GM19023 (cell line): ENCODE data around the gene ADGRF4.

Source experiments
- ATAC-seq: cut with Tn5 transposase; IDR thresholded peaks from one replicate; pipeline ENCODE4 v1.9.1; 2021; ENCODE audit warnings: mild to moderate bottlenecking, moderate library complexity; ENCODE audit not compliant: unreplicated experiment

Gene ADGRF4, protein sequence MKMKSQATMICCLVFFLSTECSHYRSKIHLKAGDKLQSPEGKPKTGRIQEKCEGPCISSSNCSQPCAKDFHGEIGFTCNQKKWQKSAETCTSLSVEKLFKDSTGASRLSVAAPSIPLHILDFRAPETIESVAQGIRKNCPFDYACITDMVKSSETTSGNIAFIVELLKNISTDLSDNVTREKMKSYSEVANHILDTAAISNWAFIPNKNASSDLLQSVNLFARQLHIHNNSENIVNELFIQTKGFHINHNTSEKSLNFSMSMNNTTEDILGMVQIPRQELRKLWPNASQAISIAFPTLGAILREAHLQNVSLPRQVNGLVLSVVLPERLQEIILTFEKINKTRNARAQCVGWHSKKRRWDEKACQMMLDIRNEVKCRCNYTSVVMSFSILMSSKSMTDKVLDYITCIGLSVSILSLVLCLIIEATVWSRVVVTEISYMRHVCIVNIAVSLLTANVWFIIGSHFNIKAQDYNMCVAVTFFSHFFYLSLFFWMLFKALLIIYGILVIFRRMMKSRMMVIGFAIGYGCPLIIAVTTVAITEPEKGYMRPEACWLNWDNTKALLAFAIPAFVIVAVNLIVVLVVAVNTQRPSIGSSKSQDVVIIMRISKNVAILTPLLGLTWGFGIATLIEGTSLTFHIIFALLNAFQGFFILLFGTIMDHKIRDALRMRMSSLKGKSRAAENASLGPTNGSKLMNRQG

DNA sequence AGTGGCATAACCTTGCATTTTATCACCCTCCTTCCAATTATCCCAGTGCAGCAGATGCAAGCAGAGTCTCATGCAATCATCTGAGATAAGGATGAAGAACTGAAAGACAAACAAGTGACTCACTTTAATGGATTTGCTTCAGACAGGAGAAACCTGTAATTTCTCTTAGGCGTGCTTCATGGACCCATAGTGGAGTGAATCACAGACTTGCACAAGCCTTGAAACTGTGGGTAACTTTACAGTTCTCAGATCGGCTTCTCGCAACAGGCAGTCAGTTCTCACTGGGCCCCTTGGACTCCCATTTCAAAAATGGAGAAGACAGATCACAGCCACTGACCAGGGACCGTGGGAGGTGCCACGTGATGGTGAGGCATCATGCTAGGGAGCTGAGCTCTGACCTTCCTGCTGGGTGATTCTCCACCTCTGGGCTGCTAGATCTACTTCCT is at the start of gene ADGRF4:
ADGRF4 (plus strand) TSS at position 239 of the 446 bp plus-strand sequence. CDS start 8,666 bp downstream, outside the sequence.
- no peak for ATAC-seq

DNA sequence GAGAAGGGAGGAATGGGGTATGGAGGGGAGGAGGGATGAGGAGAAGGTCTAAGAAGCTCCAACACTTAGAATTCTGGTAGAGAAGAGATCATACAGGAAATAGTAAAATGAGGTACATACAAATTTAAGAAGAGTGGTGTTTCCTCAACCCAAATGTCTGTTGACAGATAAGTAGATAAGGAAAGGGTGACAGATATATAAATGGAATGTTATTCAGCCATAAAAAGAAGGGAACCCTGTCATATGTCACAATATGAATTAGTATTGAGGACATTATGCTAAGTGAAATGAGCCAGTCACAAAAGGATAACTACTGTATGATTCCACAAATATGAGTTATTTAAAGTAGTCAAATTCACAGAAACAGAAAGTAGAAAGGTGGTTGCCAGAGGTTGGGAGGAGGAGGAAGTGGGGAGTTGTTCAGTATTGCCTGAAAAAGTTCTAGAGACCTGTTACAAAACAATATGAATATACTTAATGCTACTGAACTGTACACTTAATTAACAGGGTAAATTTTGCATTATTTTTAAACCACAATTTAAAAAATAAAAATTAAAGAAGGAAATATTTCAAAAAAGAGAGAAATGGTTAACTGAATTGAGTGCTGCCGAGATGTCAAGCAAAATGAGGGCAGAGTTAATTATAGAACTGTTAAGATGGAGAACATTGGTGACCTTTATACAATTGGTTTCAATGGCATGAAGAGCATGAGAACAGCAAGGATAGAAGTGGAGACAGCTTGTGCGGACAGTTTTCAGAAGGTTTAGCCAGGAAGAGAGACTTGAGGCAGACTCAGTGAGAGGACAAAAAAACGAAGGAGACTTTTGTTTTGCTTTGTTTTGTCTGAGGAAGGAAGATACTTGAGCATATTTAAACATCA is 47.6 kb upstream of the ADGRF4 start:
- no peak for ATAC-seq

DNA sequence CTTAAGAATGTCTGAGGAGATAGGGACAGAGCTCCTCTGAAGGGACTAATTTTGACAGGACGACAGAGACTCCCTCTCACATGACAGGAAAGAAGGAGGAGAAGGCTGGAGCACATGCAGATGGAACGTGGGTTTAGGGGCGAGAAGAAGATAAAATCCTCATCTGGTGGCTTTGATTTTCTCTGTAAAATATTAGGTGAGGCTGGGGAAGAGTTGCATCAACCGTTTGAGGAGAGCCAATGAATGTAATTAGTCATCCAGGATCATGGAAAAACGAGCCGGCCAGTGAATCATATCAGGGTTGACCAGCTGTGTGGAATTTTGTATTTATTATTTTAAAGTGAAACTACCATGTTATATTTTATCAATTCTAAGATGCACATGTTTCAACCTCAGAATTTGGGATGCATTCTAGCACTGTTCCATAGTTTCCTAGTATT is 46.9 kb upstream of the ADGRF4 start:
- no peak for ATAC-seq

DNA sequence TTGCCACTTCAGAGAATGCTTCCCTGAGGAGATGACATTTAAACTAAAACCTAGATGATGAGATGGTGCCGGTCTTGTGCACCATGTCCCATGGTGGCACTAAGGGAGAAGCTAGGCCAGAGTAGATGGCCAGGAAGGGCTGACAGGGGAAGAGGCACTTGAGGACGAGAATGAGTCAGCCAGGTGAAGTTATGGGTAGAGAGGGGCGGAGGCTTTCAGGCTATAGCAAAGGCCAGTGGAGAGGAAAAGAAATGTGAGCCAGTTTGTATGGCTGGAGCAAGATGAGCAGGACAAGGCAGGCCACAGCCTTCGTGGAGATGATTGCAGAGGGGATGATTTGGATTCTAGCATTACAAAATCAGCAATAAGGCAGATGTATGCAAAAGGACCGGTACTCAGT is 44.7 kb upstream of the ADGRF4 start:
- ATAC-seq: no peak

DNA sequence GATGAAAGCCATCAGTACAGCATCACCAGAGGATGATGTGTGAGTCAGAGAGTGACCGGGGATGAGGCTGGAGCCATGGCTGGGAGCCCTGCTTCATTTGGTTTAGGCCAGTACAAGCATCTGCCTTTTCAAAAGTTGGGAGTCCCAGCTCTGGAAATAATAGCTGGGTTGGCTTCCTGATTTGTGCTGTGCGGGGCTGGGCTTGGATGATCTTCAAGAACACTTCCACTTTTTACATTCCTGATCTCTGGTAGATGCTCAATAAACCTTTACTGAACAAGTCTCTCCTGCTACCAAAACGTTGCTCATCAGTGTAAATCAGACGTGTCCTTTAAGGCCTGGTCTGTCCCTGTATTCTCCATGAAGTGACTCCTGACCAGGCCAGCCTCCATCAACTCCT is 44.1 kb upstream of the ADGRF4 start:
- ATAC-seq: no peak

DNA sequence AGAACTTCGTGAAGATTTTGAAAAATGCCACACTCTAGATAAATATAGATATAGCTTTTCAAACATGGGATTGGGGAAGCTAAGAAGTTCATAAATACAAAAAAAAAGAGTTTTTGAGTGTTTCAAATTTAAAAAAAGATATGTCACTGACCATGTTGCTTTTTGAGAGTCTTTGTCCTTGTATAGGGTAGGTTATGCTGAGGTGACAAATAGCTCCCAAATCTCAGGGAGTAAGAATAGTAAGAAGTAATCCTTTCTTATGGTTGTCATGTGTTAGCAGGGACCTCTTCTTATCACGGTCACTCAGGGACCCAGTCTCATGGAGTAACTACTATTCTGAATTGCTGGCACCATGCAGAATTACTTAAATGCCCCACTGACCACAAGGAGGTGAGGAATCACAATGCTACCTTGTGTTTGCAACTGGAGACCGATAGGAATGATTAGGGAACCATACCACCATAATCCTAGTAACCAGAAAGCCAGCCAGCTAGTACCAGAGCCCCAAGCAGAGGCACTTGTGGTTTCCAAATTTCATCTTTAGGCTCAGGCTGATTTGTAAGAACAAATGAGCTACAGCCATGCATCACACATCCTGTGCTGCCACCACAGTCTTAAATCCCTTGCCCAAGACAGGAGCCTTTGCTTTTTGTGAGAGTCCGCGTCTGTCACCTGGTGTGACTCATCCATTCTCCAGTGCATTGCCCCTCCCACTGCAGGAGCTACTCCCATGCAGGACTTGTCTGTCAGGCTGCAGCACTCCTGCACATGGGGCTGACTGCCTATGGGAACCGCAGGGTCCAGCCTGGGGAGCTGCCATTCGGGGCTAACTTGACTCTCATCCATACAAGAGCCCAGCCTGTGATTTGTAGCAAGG is 42.4 kb upstream of the ADGRF4 start:
- ATAC-seq: no peak

DNA sequence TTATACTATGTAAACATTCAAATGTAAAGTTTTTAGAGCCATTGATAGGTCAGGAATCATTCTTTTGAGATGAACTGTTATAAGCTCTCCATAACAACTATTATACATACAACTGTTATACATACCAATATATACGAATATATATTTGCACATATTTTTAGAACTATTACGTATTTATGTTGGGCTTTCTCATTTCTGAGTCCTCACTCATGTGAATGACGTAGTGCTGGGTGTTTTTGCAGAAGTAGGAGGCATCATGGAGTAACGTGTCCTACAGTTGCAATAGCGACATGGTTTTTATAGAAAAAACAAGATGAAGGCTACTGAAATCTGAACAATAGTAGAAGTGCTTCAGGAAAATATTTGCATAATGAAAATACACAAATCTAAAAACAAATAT is 36.4 kb upstream of the ADGRF4 start:
- no peak for ATAC-seq

DNA sequence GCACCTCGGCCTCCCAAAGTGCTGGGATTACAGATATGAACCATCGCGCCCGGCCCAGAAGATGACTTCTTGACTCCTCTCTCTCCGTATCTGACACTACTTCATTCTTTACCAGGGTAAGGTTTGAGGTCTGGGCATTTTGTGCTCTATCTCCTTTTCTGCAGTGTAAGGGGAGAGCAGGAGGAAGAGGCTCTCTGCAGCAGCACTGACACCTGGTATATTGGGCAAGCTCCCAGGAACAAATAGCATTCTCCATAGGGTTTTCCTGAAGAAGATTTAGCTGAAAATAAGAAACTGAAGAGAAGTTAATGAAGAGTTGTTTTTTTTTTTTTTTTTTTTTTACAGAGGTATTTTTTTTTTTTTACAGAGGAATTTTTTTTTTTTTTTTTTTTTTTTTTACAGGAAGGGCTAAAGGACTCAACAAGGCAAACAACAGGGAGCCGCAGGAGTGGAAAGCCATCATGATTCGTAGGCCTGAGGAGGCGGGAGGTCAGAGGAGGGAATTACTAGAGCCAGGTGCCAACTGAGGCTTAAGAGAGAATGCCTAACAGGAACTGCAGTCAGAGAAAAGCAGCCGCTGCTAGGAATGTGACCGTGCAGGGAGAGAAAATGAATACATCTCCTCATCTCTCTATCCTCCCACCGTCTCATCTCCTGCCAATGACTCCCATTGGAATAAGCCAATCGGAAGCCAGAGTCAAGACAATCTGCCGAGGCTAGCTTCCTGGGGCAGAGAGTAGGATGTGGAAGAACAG is 34.7 kb upstream of the ADGRF4 start:
- ATAC-seq: no peak

DNA sequence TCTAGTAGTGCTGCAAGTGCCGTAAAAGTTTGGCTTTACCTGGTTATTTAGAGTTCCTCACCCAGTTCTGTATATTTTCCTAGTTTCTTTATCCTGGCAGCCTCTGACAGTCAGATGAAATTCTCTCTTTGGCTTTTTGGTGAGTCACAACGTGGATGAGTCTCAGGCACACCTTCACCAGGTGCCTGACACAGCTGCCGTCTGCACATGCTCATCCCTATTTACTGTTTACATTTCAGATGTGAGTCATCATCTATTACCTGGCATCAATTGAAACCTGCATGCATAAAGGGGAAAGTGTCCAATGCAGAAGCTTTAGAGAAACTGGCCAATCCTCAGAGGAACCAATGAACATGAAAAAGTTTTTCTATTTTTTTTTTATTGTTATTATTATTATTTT is 33.3 kb upstream of the ADGRF4 start:
- no peak for ATAC-seq

DNA sequence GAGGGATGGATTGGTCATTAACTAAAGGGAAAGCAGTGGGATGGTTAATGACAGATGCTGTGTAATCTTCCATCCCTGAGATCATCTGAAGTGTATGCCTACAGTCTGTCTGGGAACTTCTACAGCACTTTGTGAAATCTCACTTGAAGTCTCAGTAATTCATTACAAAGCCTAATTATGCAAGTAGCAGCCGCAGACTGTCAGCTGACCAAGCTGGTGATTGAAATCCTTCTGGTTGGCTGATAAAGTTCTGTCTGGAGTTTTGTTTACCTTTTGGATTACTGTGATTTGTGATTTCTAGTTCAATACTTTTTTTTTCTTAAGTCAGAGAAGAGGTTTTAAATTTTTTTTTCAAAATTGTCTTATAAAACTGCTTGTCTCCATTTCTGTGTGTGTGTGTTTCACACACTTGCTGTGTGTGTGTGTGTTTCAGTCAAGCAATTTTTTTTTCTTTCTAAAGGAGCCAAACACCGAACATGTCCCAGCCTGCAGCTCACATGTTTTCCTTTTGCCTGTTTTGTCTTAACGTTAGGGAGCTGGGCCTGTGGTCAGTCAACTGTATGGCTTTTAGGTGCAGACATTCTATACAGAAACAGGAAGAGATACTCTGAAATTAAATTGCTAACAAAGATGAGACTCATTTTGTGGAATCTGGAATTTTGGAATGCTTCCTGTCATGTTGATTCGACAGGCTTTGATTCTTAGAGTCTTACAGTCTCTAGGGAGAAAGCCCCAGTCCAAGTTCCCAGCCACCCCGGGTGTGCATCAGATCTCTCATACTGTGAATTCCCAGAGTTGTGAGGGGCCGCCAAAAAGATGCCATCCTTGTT is 28.5 kb upstream of the ADGRF4 start:
- ATAC-seq: no peak

DNA sequence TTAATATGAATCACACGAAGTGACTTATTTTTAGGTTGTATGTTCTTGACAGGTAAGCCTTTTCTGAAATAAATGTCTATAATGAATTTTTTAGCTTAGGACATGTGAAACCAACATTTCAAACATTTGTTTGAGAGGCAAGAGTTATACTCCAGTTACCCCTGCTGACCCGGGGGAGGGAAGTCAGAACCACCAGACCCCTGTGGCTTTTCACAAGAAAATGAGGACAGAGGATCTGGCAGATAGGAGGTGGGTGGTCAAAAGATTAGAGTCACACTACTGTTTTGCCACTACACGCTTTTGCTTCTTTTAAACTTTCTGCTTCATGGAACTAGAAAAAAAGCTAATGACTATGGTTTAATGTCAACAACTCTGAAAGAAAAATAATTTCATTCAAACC is 27.5 kb upstream of the ADGRF4 start:
- ATAC-seq: no peak

DNA sequence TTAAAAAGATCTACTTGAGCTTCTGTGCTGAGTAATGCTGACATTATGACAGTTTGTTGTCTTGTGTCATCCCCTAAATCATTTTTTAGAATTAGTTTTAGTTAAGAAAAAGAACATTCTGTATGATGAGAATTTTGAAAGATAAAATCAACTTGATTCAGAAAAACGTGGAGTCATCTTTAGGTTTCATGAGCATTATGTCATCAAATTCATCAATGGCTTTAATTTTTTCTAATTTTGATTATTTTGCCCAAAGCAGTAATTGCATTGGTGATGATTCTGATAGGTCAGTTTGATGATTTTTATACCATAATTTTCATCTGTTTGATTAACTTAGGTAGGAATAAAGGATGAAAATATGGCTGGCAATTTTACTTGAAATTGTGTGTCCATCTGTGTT is 26.6 kb upstream of the ADGRF4 start:
- ATAC-seq: no peak

DNA sequence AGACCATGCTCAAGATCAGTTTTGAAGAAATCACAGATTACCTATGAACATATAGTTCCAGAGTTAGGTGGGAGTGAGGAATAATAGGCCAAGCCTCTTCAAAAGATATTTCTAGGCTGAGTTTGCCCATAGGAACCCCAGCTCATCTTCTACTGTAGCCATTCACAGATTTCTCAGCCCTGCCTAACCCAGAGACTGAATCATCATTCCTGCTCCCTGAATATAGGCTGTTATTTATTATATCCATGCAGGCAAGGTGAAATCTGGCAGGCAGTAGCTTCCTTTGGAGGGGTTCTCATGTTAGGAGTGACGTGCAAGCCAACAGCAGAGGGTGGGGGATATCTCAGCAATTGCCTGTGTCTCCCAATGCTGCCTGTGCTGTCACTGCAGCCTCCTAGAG is 25.6 kb upstream of the ADGRF4 start:
- no peak for ATAC-seq

DNA sequence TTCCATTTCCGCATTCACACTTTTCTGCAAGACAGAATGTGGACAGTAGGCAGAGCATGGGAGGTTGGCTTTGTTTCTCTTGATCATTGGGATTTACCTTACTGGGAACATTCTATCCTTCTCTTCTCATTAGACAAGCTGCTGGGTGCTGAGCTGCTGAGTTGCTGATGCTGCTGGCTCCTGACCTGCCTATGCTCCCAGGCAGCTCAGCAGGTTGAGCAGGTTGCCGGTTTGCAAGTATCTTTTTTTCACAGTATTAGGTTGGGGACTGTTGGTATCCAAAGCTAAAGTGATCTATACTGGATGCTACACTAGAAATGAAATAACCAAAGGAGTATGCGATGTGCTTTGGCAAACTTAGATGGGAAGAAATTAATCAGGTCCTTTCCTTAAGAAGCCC is 23.7 kb upstream of the ADGRF4 start:
- ATAC-seq: no peak

DNA sequence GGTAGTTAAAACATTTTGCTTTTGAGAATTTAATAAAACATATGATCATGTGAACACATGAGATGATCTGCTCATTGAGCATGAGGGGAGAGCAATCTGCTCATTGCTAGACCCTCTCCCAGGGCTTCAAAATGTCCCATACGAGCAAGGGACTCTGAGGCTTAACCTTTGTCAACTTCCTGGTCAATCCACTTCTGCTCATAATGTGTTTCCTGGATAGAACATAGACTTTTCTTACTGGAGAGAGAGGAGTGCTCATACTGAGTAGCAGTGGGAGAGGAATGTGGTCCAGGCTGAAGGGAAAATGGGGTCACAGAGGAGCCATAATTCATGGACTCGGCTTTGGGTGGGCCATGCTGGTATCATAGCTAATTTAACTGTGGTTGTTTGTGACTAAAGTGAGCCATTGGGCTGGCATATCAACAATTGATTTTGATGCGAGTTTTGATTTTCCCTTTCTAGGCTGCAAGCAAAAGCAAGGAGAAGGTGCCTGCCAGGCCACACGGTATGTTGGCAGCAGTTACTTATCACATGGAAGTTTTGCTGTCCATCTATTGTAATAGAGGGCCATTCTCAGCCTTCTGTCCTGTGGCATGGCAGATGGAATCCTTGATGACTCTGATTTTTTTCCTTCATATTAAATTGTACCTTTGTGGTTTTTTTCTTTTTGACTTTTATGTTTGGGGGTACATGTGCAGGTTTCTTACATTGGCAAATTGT is 20.8 kb upstream of the ADGRF4 start:
- no peak for ATAC-seq

DNA sequence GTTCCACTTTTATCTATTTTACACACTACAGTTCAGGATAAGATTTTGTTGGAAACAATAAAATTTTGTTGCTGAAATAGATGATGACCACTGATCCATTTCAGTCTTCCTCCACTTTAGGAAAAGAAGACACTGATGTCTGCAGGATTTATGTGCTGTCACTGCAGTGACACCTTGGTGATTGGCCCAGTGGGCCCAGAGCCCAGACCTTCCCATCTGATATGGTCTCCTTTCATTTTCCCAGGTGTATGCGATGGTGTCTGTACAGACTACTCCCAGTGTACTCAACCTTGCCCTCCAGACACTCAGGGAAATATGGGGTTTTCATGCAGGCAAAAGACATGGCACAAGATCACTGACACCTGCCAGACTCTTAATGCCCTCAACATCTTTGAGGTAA is 19.6 kb upstream of the ADGRF4 start:
- ATAC-seq: no peak

DNA sequence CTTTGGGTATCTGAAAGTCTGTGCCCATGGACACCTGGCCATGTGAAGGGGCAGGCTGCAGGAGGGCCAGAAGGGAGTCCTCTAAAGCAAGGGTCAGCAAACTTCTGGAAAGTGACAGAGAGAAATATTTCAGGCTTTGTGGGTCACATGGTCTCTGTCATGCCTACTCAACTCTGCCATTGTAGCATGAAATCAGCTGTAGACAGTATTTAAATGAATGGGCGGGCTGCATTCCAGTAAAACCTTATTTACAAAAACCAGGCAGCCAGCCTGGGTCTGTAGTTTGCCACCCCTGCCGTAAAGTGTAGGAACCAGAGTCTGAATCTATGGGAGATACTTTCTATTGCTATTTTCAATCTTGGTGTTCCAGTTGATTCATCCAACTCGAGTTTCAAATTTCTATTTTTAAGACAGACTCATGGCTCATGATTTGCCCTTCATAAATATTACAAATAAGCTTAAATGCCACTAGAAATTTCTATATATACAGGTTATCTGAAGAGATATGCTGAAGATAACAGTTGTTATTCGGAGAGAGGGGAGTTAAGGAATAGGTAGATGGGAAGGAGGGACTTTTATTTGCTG is 19.0 kb upstream of the ADGRF4 start:
- ATAC-seq: no peak

DNA sequence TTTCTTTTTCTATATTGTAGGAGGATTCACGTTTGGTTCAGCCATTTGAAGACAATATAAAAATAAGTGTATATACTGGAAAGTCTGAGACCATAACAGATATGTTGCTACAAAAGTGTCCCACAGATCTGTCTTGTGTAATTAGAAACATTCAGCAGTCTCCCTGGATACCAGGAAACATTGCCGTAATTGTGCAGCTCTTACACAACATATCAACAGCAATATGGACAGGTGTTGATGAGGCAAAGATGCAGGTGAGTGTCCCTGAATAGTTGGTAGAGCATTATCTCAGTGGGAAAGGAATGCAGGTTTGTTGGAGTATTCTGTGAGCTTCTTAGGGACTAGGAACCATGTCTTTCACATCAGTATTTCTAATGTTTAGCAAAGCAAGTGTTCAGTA is 18.3 kb upstream of the ADGRF4 start:
- ATAC-seq: no peak
